ENCODE data around the gene GIMAP7. TPM values are rescaled to one million over a fixed set of nuclear protein-coding genes. Genes with fewer than 3 reads are reported as not detected.

Gene GIMAP7
- total RNA-seq, 2 donors from 2014 or later: 3.6 to 5.7 TPM

- no peaks in the 10 kb centered on the region for H3K4me1 ChIP-seq
- peaks cover 0 to 12% (median 0%) of the 10 kb centered on the region in 3 donors for H3K9me3 ChIP-seq
- DNase-seq (no peak), ATAC-seq (no peak)
- no peaks in the 10 kb centered on the region for H3K36me3 ChIP-seq (replicated peaks in 1 of 2; ENCODE audit: insufficient read depth in 1 of 2, low read depth in 2 of 2)
- TF ChIP-seq CTCF (IDR thresholded peaks at IDR 0.05) (no peak), POLR2A (IDR thresholded peaks at IDR 0.05) (no peak)
- H3K27me3 ChIP-seq: no peaks in the 10 kb centered on the region
- H3K27ac ChIP-seq: no peak overlapping the region
- 64 to 75% methylated on average over 1 of the region's 1 CpG for WGBS, 2 donors
- H3K4me3 ChIP-seq: no peak overlapping the region
- intact Hi-C loops (cut with DNase I): no loop called here
These were observed 17.0 kb downstream of the GIMAP7 start for GRCh38 chr7:150531704-150532103.

GRCh38 chr7:150538259-150538658 lies 23.6 kb downstream of the GIMAP7 start:
- H3K4me3 ChIP-seq: no peak overlapping the region
- ATAC-seq: no peak
- no peaks in the 10 kb centered on the region for H3K27me3 ChIP-seq
- no peaks in the 10 kb centered on the region for H3K4me1 ChIP-seq
- 92 to 94% methylated on average over 2 of the region's 2 CpGs for WGBS, 2 donors
- H3K27ac ChIP-seq: no peak overlapping the region
- H3K36me3 ChIP-seq (replicated peaks in 1 of 2; ENCODE audit: insufficient read depth in 1 of 2, low read depth in 2 of 2): no peaks in the 10 kb centered on the region
- intact Hi-C loops (cut with DNase I): no loop called here
- DNase-seq: no peak
- TF ChIP-seq CTCF (IDR thresholded peaks at IDR 0.05) (no peak), POLR2A (IDR thresholded peaks at IDR 0.05) (no peak)
- H3K9me3 ChIP-seq: peaks cover 0 to 36% (median 0%) of the 10 kb centered on the region in 3 donors

GRCh38 chr7:150553163-150553562 lies 38.5 kb downstream of the GIMAP7 start:
- Histone ChIP-seq H3K4me3 (no peak overlapping the region), H3K27me3 (no peaks in the 10 kb centered on the region), H3K4me1 (no peaks in the 10 kb centered on the region), H3K27ac (no peak overlapping the region), H3K36me3 (replicated peaks in 1 of 2; ENCODE audit: insufficient read depth in 1 of 2, low read depth in 2 of 2) (no peaks in the 10 kb centered on the region), H3K9me3 (no peaks in the 10 kb centered on the region)
- intact Hi-C loops (cut with DNase I): no loop called here
- TF ChIP-seq POLR2A (IDR thresholded peaks at IDR 0.05) (no peak), CTCF (IDR thresholded peaks at IDR 0.05) (no peak)
- DNase-seq (no peak), ATAC-seq (no peak)

GRCh38 chr7:150556521-150557138 lies 42.0 kb downstream of the GIMAP7 start:
- Histone ChIP-seq H3K4me1 (no peaks in the 10 kb centered on the region), H3K36me3 (replicated peaks in 1 of 2; ENCODE audit: insufficient read depth in 1 of 2, low read depth in 2 of 2) (no peaks in the 10 kb centered on the region), H3K27ac (no peak overlapping the region), H3K4me3 (no peak overlapping the region), H3K27me3 (no peaks in the 10 kb centered on the region), H3K9me3 (peaks cover 0 to 9% (median 0%) of the 10 kb centered on the region in 3 donors)
- intact Hi-C loops (cut with DNase I): no loop called here
- ATAC-seq: no peak
- TF ChIP-seq CTCF (IDR thresholded peaks at IDR 0.05): no peak
- no peak for TF ChIP-seq POLR2A (IDR thresholded peaks at IDR 0.05)
- WGBS, 2 donors: 38 to 44% methylated on average over 4 of the region's 4 CpGs
- DNase-seq: no peak

- TF ChIP-seq POLR2A (IDR thresholded peaks at IDR 0.05) (no peak), CTCF (IDR thresholded peaks at IDR 0.05) (no peak)
- intact Hi-C loops (cut with DNase I): no loop called here
- Histone ChIP-seq H3K4me3 (no peak overlapping the region), H3K27me3 (no peaks in the 10 kb centered on the region), H3K36me3 (replicated peaks in 1 of 2; ENCODE audit: insufficient read depth in 1 of 2, low read depth in 2 of 2) (no peaks in the 10 kb centered on the region), H3K4me1 (no peaks in the 10 kb centered on the region), H3K9me3 (peaks cover 0 to 9% (median 0%) of the 10 kb centered on the region in 3 donors), H3K27ac (no peak overlapping the region)
- ATAC-seq: no peak
- no peak for DNase-seq
- WGBS, 2 donors: 33 to 38% methylated on average over 1 of the region's 1 CpG
These were observed 45.8 kb downstream of the GIMAP7 start for GRCh38 chr7:150560486-150560885.

Data from body of pancreas (tissue), 4 donors.